HCT116 (cell line): Measurements from ENCODE around the gene EGFL6. TPM values are rescaled to one million over a fixed set of nuclear protein-coding genes. Genes with fewer than 3 reads are reported as not detected.

Experiments used
- ATAC-seq: fragments of 200-7000 bp; cut with Tn5 transposase; 2 replicates; pipeline ENCODE4 v1.9.1; 2020; ENCODE audit warnings: mild to moderate bottlenecking, moderate library complexity
- BruUV-seq: library from RNA; stranded (reverse); fragments of 400-500 nt; replicated peaks from 2 replicates; lab custom pipeline; 2021; lab: Mats Ljungman, UMichigan
- CTCF ChIA-PET: fragments of 300-600 bp; sonication (Branson Sonifier 250); formaldehyde crosslinking; loops from one replicate; lab custom pipeline; 2021; ENCODE audit warnings: antibody characterized with exemption; lab: Charles Lee
- POLR2A ChIA-PET: fragments of 300-600, 350-600 bp; sonication (Branson Sonifier 250); formaldehyde crosslinking; loops from one replicate; lab custom pipeline; 2021; ENCODE audit warnings: antibody characterized with exemption; lab: Charles Lee
- RAD21 ChIA-PET, 2 experiments: fragments of 300-600 bp; sonication (Branson Sonifier 250); formaldehyde crosslinking; loops; one replicate each; lab custom pipeline; 2023; ENCODE audit warnings: low total read pairs in 2 of 2; ENCODE audit not compliant: uncharacterized antibody in 2 of 2, unreplicated experiment in 2 of 2, low non-redundant PET in 1 of 2; lab: Charles Lee
- DNase-seq: peaks from one replicate; pipeline ENCODE4 v3.0.0-alpha.2; 2010; ENCODE audit warnings: low read depth, low spot score
- H2AFZ ChIP-seq: fragments of 200-600 bp; shearing (Covaris generic), sonication (generic); 2 replicates; pipeline ENCODE4 v1.6.1; 2017; ENCODE audit warnings: low read depth, mixed run types, mixed read lengths, antibody characterized with exemption, low read length; ENCODE audit not compliant: poor library complexity, severe bottlenecking
- H3K27ac ChIP-seq: 2 replicates; pipeline ENCODE4 v1.5.1; 2012; ENCODE audit warnings: low read depth, low read length
- H3K27me3 ChIP-seq: fragments of 200-600 bp; sonication (generic); 2 replicates; pipeline ENCODE4 v1.6.1; 2016; ENCODE audit warnings: mixed run types, low read length, mixed read lengths; ENCODE audit not compliant: insufficient read depth
- H3K36me3 ChIP-seq, 2 experiments: fragments of 200-500 bp in 1 of 2; fragments of 200-600 bp in 1 of 2; sonication (Bioruptor generic) in 1 of 2; sonication (generic) in 1 of 2; 2 replicates each; pipeline versions ENCODE4 v1.5.1 to v1.6.1; 2014 to 2016; ENCODE audit warnings: low read length in 2 of 2, inconsistent platforms in 1 of 2, mixed read lengths in 1 of 2, mixed run types in 1 of 2; ENCODE audit not compliant: insufficient read depth in 2 of 2, control insufficient read depth in 1 of 2
- H3K4me1 ChIP-seq, 2 experiments: fragments of 200-600 bp in 1 of 2; sonication (generic) in 1 of 2; 2 replicates each; pipeline versions ENCODE4 v1.5.1 to v1.6.1; 2012 to 2017; ENCODE audit warnings: low read length in 2 of 2, inconsistent platforms in 1 of 2, mild to moderate bottlenecking in 1 of 2, mixed read lengths in 1 of 2, mixed run types in 1 of 2, moderate library complexity in 1 of 2; ENCODE audit not compliant: insufficient read depth in 2 of 2, control insufficient read depth in 1 of 2
- H3K4me2 ChIP-seq: fragments of 200-600 bp; sonication (generic); 2 replicates; pipeline ENCODE4 v1.6.1; 2017; ENCODE audit warnings: mixed run types, low read length, mixed read lengths
- H3K4me3 ChIP-seq, 2 experiments: fragments of 200-600 bp in 1 of 2; sonication (generic) in 1 of 2; replicated peaks in 1 of 2; 2 replicates each; pipeline ENCODE4 v1.5.1; 2011 to 2016; ENCODE audit warnings: low read length in 2 of 2, control low read depth in 1 of 2, low read depth in 1 of 2, mild to moderate bottlenecking in 1 of 2, mixed read lengths in 1 of 2, mixed run types in 1 of 2
- H3K79me2 ChIP-seq: fragments of 200-600 bp; sonication (generic); 2 replicates; pipeline ENCODE4 v1.6.1; 2017; ENCODE audit warnings: mild to moderate bottlenecking, mixed run types, low read length, moderate library complexity, mixed read lengths; ENCODE audit not compliant: insufficient read depth
- H3K9ac ChIP-seq: fragments of 200-600 bp; sonication (generic); 2 replicates; pipeline ENCODE4 v1.6.1; 2016; ENCODE audit warnings: low read length, mixed read lengths
- H3K9me2 ChIP-seq: fragments of 200-600 bp; sonication (generic), shearing (Covaris generic); 2 replicates; pipeline ENCODE4 v1.6.1; 2017; ENCODE audit warnings: mixed run types, mild to moderate bottlenecking, moderate library complexity; ENCODE audit not compliant: insufficient read depth
- H3K9me3 ChIP-seq, 2 experiments: fragments of 200-500 bp in 1 of 2; fragments of 200-600 bp in 1 of 2; sonication (Bioruptor generic) in 1 of 2; sonication (generic) in 1 of 2; 2 replicates each; pipeline ENCODE4 v1.6.1; 2014 to 2017; ENCODE audit warnings: low read length in 2 of 2, mixed read lengths in 2 of 2, inconsistent platforms in 1 of 2, low read depth in 1 of 2, mild to moderate bottlenecking in 1 of 2, mixed run types in 1 of 2, moderate library complexity in 1 of 2; ENCODE audit not compliant: control insufficient read depth in 1 of 2, insufficient read depth in 1 of 2
- H4K20me1 ChIP-seq: fragments of 200-600 bp; sonication (generic), shearing (Covaris generic); 2 replicates; pipeline ENCODE4 v1.6.1; 2017; ENCODE audit warnings: mixed run types, mild to moderate bottlenecking, moderate library complexity; ENCODE audit not compliant: insufficient read depth
- EGR1 ChIP-seq: IDR thresholded peaks from 2 replicates; pipeline ENCODE4 v1.6.1; 2012; ENCODE audit warnings: low read depth
- EZH2phosphoT487 ChIP-seq: fragments of 200-600 bp; IDR thresholded peaks from 2 replicates; pipeline ENCODE4 v1.6.1; 2018; ENCODE audit warnings: antibody characterized with exemption, borderline replicate concordance
- POLR2A ChIP-seq: IDR thresholded peaks from 2 replicates; pipeline ENCODE4 v1.7.0; 2011; ENCODE audit warnings: borderline replicate concordance; ENCODE audit not compliant: insufficient read depth, insufficient read length; ENCODE audit errors: extremely low read depth
- RAD21 ChIP-seq: IDR thresholded peaks from 2 replicates; pipeline ENCODE4 v1.6.1; 2012; ENCODE audit warnings: low read depth, mild to moderate bottlenecking
- REST ChIP-seq: IDR thresholded peaks from 2 replicates; pipeline ENCODE4 v1.6.1; 2012; ENCODE audit warnings: low read depth
- SP1 ChIP-seq: IDR thresholded peaks from 2 replicates; pipeline ENCODE4 v1.6.1; 2012; ENCODE audit warnings: low read depth
- YY1 ChIP-seq: IDR thresholded peaks from 2 replicates; pipeline ENCODE4 v1.6.1; 2011; ENCODE audit warnings: low read length, low read depth, moderate library complexity, mild to moderate bottlenecking; ENCODE audit not compliant: insufficient replicate concordance; ENCODE audit errors: extremely low read depth
- ZBTB33 ChIP-seq: IDR thresholded peaks from 2 replicates; pipeline ENCODE4 v1.6.1; 2011; ENCODE audit warnings: mild to moderate bottlenecking, low read length, moderate library complexity; ENCODE audit not compliant: insufficient replicate concordance; ENCODE audit errors: extremely low read depth
- ZFX ChIP-seq: fragments of 450-650 bp; IDR thresholded peaks from 2 replicates; pipeline ENCODE4 v1.6.1; 2017
- intact Hi-C: fragments of 100-400 bp; cut with micrococcal nuclease; formaldehyde crosslinking; loops from 2 replicates; pipeline ENCODE4 v1.10.0; 2022
- total RNA-seq: library from RNA; stranded (reverse); gene quantifications from one replicate; pipeline ENCODE4 v1.2.1, GENCODE V29; 2021; ENCODE audit not compliant: unreplicated experiment

Gene EGFL6
- total RNA-seq, 1 experiment from 2014 or later = not detected

- Histone ChIP-seq H2AFZ (no peak overlapping the region), H3K9me3 (no peaks in the 10 kb centered on the region), H3K4me1 (no peaks in the 10 kb centered on the region), H3K36me3 (no peaks in the 10 kb centered on the region), H3K27me3 (no peaks in the 10 kb centered on the region), H3K79me2 (no peaks in the 10 kb centered on the region), H3K9ac (no peak overlapping the region), H4K20me1 (no peaks in the 10 kb centered on the region)
- POLR2A ChIA-PET = no interaction called here
- intact Hi-C loops = no loop called here
- ATAC-seq = no peak
- no peak for DNase-seq
- TF ChIP-seq EGR1 (no peak), EZH2phosphoT487 (no peak), REST (no peak), RAD21 (no peak), ZBTB33 (no peak), ZFX (no peak), POLR2A (no peak), SP1 (no peak), YY1 (no peak)
- TF ChIP-seq, all 23 proteins: peak for 0
- no TSS peak for BruUV-seq
- Histone ChIP-seq H3K9me2 (no peaks in the 10 kb centered on the region), H3K4me3 (no peak overlapping the region), H3K4me2 (no peak overlapping the region), H3K27ac (no peak overlapping the region)
- ChIA-PET CTCF (no interaction called here), RAD21 (no interaction called here)
These were observed 5.2 kb downstream of the EGFL6 start for GRCh38 chrX:13574600-13574999.
